NCI-H2029 treated with DMSO at 0.1 percent for 48 hours (cell line): Measurements from ENCODE around the gene TMEM132C.
A peak's percentile ranks its signal among the peaks of the same experiment; 100 is the strongest.
"Not testable (repeated sequence)": the region's sequence is repeated elsewhere in the genome, so short reads cannot be mapped to it uniquely, and the experiment has no call there.

Source experiments
- DNase-seq: peaks from one replicate; lab custom pipeline; 2025; lab: John Stamatoyannopoulos, UW

Gene TMEM132C

GRCh38 chr12:128483526-128484255 is 216.7 kb downstream of the TMEM132C start:
- DNase-seq, result no peak

GRCh38 chr12:128497376-128497775 is 230.4 kb downstream of the TMEM132C start:
- not testable (repeated sequence) for DNase-seq

- no peak for DNase-seq
These were observed 240.5 kb downstream of the TMEM132C start for GRCh38 chr12:128507470-128507869.

GRCh38 chr12:128509170-128509569 is 242.2 kb downstream of the TMEM132C start:
- no peak for DNase-seq

- no peak for DNase-seq
These were observed 243.5 kb downstream of the TMEM132C start for GRCh38 chr12:128510511-128510910.

- no peak for DNase-seq
These were observed 246.4 kb downstream of the TMEM132C start for GRCh38 chr12:128513331-128513730.

GRCh38 chr12:128513831-128514230 is 246.9 kb downstream of the TMEM132C start:
- DNase-seq, result no peak

- no peak for DNase-seq
These were observed 251.7 kb downstream of the TMEM132C start for GRCh38 chr12:128518644-128519043.

GRCh38 chr12:128519426-128519825 is 252.5 kb downstream of the TMEM132C start:
- no peak for DNase-seq

GRCh38 chr12:128521981-128522380 is 255.0 kb downstream of the TMEM132C start:
- no peak for DNase-seq

GRCh38 chr12:128524439-128524838 is 257.5 kb downstream of the TMEM132C start:
- no peak for DNase-seq

- no peak for DNase-seq
These were observed 264.2 kb downstream of the TMEM132C start for GRCh38 chr12:128531170-128531569.

- no peak for DNase-seq
These were observed 267.9 kb downstream of the TMEM132C start for GRCh38 chr12:128534906-128535305.

GRCh38 chr12:128536810-128537209 is 269.8 kb downstream of the TMEM132C start:
- DNase-seq, result no peak

GRCh38 chr12:128537668-128538067 is 270.7 kb downstream of the TMEM132C start:
- DNase-seq, result no peak

- no peak for DNase-seq
These were observed 275.9 kb downstream of the TMEM132C start for GRCh38 chr12:128542844-128543243.

- DNase-seq, result no peak
These were observed 276.5 kb downstream of the TMEM132C start for GRCh38 chr12:128543460-128543859.

- no peak for DNase-seq
These were observed 277.0 kb downstream of the TMEM132C start for GRCh38 chr12:128543971-128544370.

GRCh38 chr12:128548949-128549348 is 282.0 kb downstream of the TMEM132C start:
- no peak for DNase-seq

GRCh38 chr12:128549601-128550218 is 282.7 kb downstream of the TMEM132C start:
- DNase-seq, result no peak

- peak; percentile 33 for DNase-seq
These were observed 284.3 kb downstream of the TMEM132C start for GRCh38 chr12:128551266-128551665.

- DNase-seq, result no peak
These were observed 287.8 kb downstream of the TMEM132C start for GRCh38 chr12:128554546-128555304.

GRCh38 chr12:128557231-128557630 is 290.3 kb downstream of the TMEM132C start:
- DNase-seq, result no peak
